ENCODE measurements around the gene KLF17.

KLF17 gene

DNA sequence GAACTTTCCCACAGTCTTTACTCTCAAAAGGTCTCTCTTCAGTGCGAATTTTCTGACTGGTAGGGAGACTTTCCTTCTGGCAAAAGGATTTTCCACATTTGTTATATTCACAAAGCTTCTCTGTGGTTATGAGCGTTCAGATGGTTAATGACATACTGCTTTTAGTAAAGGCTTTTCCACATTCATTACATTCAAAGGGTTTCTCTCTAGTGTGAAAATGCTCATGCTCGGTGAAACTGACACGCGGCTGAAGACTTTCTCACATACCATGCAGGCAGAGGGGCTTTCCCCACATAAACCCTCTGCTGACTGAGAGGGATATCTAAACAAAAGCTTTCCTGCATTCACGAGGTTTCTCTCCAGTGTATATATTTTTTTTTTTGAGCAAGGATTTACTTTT is 32.7 kb downstream of the KLF17 start:
- Histone ChIP-seq H3K27ac (no peak overlapping the region), H3K27me3 (replicated peaks) (no peaks in the 10 kb centered on the region), H3K36me3 (replicated peaks) (no peaks in the 10 kb centered on the region), H3K4me3 (ENCODE audit: low read depth, low read length) (no peak overlapping the region)
- no peak for DNase-seq
- in situ Hi-C loops (cut with HindIII; ENCODE audit: low pct_ligation_motif_present, low sequenced_read_pairs), result no loop called here
- no peak for TF ChIP-seq CTCF (IDR thresholded peaks at IDR 0.05; ENCODE audit: low read depth, low read length, missing control alignments)

- H3K27ac ChIP-seq, result no peak overlapping the region
- H3K27me3 ChIP-seq (replicated peaks), result no peaks in the 10 kb centered on the region
- H3K4me3 ChIP-seq (ENCODE audit: low read depth, low read length), result no peak overlapping the region
- no peak for DNase-seq
- TF ChIP-seq CTCF (IDR thresholded peaks at IDR 0.05; ENCODE audit: low read depth, low read length, missing control alignments), result no peak
- in situ Hi-C loops (cut with HindIII; ENCODE audit: low pct_ligation_motif_present, low sequenced_read_pairs), result no loop called here
- no peaks in the 10 kb centered on the region for H3K36me3 ChIP-seq (replicated peaks)
Observed at GRCh38 chr1:44151808-44152207, 33.2 kb downstream of the KLF17 start.

GRCh38 chr1:44152692-44153091 is 34.1 kb downstream of the KLF17 start:
- in situ Hi-C loops (cut with HindIII; ENCODE audit: low pct_ligation_motif_present, low sequenced_read_pairs), result no loop called here
- Histone ChIP-seq H3K27me3 (replicated peaks) (no peaks in the 10 kb centered on the region), H3K4me3 (ENCODE audit: low read depth, low read length) (no peak overlapping the region), H3K27ac (no peak overlapping the region), H3K36me3 (replicated peaks) (no peaks in the 10 kb centered on the region)
- TF ChIP-seq CTCF (IDR thresholded peaks at IDR 0.05; ENCODE audit: low read depth, low read length, missing control alignments), result no peak
- no peak for DNase-seq

- Histone ChIP-seq H3K36me3 (replicated peaks) (no peaks in the 10 kb centered on the region), H3K4me3 (ENCODE audit: low read depth, low read length) (no peak overlapping the region), H3K27me3 (replicated peaks) (no peaks in the 10 kb centered on the region), H3K27ac (no peak overlapping the region)
- in situ Hi-C loops (cut with HindIII; ENCODE audit: low pct_ligation_motif_present, low sequenced_read_pairs), result no loop called here
- no peak for TF ChIP-seq CTCF (IDR thresholded peaks at IDR 0.05; ENCODE audit: low read depth, low read length, missing control alignments)
- peak; percentile 5 for DNase-seq
Observed at GRCh38 chr1:44154049-44154448, 35.4 kb downstream of the KLF17 start.

DNA sequence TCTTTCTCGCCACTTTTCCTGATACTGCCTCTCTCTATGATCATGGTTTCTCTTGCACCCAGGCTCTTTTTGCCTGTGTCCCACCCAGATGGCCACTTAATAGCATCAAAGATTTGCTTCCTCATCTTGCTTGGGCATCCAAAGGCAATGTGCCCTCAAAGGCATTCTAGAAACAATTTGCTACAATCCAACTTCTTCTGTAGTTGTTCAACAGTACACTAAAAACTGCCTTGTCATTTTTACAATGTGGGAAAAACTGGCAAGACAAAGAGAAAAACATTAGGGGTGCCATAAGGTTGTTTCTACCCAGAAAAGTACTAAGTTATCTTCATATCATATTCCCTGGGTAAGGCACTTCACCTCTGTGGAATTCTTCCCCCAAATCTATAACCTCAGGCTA is 39.3 kb downstream of the KLF17 start:
- no peak for DNase-seq

More for the DNA sequence above, 39.3 kb downstream of the KLF17 start:
- Histone ChIP-seq H3K36me3 (replicated peaks) (no peaks in the 10 kb centered on the region), H3K27ac (no peak overlapping the region), H3K4me3 (ENCODE audit: low read depth, low read length) (no peak overlapping the region), H3K27me3 (replicated peaks) (no peaks in the 10 kb centered on the region)
- in situ Hi-C loops (cut with HindIII; ENCODE audit: low pct_ligation_motif_present, low sequenced_read_pairs), result no loop called here
- no peak for TF ChIP-seq CTCF (IDR thresholded peaks at IDR 0.05; ENCODE audit: low read depth, low read length, missing control alignments)

All from brain microvascular endothelial cell (primary cell).